ENCODE measurements around the gene CD3G.
"Not testable (repeated sequence)": the region's sequence is repeated elsewhere in the genome, so short reads cannot be mapped to it uniquely, and the experiment has no call there.

Gene CD3G

DNA sequence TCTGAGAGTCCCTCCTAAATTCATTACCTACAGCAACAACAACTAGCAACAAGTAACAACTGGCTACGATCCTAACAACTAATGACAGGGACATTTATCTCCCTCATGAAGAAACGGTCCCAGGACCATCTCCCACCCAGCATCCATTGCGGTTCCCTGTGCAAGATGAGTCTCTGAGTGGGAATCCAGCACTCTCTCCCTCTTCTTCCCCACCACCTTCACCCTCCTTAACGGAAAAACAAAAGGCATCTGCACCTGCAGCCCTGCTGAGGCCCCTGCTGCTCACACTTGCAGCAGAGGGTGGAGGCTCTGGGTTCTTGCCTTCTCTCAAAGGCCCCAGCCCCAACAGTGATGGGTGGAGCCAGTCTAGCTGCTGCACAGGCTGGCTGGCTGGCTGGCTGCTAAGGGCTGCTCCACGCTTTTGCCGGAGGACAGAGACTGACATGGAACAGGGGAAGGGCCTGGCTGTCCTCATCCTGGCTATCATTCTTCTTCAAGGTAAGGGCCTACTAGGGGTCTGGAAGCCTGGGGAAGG lies at the start of gene CD3G:
TSS of gene CD3G (plus strand) at position 364 of the 535 bp plus-strand sequence. CDS start at position 444, 80 bp downstream.
- no peak for DNase-seq

- DNase-seq = no peak
Measured at GRCh38 chr11:118295199-118295598, 48.9 kb upstream of the CD3G start.

- peak; percentile 48 for DNase-seq
Measured at GRCh38 chr11:118295815-118296454, 48.2 kb upstream of the CD3G start.

- DNase-seq = no peak
Measured at GRCh38 chr11:118301600-118302195, 42.4 kb upstream of the CD3G start.

DNA sequence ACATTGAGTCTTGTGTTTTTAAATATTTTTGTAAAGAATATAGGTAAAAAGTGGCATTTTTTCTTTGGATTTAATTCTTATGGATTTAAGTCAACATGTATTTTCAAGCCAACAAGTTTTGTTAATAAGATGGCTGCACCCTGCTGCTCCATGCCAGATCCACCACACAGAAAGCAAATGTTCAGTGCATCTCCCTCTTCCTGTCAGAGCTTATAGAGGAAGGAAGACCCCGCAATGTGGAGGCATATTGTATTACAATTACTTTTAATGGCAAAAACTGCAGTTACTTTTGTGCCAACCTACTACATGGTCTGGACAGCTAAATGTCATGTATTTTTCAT lies 39.9 kb upstream of the CD3G start:
- DNase-seq = no peak

GRCh38 chr11:118304568-118305248 lies 39.4 kb upstream of the CD3G start, which contains the start of gene CD3E:
Gene CD3E, plus strand, starts transcription at chr11:118304730. Its CDS starts 223 bp downstream, at chr11:118304953.
- DNase-seq = no peak

GRCh38 chr11:118305726-118306125 lies 38.4 kb upstream of the CD3G start:
- no peak for DNase-seq

- no peak for DNase-seq
Measured at GRCh38 chr11:118306556-118306955, 37.6 kb upstream of the CD3G start.

DNA sequence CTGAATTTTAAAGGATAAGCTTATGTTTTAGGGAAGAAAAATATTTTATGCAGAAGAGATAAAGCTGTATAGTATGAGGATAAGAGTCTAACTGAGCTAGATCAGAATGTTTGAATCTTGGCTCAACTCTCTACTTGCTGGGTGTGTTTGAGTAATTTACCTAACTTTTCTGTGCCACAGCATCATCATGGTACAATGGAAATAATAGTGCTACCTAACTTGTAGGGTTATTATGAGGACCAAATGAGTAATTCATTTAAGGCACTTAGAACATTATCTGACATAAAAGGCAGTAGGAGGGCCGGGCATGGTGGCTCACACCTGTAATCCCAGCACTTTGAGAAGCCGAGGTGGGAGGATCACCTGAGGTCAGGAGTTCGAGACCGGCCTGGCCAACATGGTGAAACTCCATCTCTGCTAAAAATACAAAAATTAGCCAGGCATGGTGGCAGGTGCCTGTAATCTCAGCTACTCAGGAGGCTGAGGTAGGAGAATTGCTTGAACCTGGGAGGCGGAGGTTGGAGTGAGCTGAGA lies 35.1 kb upstream of the CD3G start:
- DNase-seq = not testable (repeated sequence)

- DNase-seq = no peak
Measured at GRCh38 chr11:118310271-118310670, 33.9 kb upstream of the CD3G start.

- DNase-seq = no peak
Measured at GRCh38 chr11:118310781-118311485, 33.2 kb upstream of the CD3G start.

DNA sequence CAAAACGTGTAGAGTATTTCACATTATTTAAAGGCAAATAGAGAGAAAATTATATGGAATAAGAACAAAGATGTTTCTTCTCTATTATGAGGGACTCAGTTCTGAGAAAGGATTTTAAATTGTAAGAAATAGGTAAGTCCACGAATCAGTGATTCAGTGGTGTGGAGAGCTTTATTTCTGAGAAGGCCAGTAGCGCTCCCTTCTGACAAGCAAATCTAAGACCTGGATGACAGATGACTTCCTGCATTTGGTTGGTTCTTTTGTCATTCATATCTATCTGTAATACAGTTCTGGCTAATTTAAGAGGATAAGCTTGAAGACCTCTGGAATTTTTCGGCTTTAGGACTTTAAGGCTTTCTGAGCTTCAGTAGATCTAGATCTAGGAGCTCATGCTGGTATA lies 32.6 kb upstream of the CD3G start:
- no peak for DNase-seq

- no peak for DNase-seq
Measured at GRCh38 chr11:118312328-118312727, 31.8 kb upstream of the CD3G start.

DNA sequence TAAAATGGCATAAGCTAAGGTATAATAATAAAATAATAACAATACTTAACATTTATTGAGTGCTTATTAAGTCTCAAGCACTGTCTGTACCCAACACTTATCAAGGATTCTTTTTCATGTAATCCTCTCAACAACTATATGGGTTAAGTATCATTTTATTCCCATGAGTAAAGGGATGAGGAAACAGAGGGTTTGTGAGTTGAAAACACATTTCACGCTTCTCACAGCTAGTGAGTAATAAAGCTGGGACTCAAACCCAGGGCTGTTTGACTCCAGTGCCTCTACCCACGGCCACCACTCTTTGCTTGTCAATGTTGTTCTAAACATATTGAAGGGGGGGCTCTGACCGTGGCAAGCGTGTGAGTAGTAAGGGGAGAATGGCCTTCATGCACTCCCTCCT lies 30.9 kb upstream of the CD3G start:
- no peak for DNase-seq

- no peak for DNase-seq
Measured at GRCh38 chr11:118314988-118315411, 29.1 kb upstream of the CD3G start.

DNA sequence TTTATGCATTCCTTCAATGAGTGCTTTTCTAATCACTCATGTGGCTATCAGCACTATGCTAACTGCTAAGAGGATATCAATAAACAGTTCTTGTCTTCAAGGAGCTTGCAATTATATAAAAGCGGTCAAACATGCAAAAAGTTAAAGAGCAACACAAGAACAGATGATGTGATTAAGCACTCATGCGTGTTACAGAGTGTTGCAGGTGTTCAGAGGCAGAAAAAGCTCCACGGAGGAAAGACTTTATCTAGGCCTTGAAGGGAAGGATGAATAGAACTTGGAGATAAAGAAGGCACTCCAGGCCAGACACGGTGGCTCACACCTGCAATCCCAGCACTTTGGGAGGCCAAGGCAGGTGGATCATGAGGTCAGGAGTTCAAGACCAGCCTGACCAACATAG lies 26.0 kb upstream of the CD3G start:
- DNase-seq = no peak

- peak; percentile 73 for DNase-seq
Measured at GRCh38 chr11:118318581-118319336, 25.4 kb upstream of the CD3G start.

DNA sequence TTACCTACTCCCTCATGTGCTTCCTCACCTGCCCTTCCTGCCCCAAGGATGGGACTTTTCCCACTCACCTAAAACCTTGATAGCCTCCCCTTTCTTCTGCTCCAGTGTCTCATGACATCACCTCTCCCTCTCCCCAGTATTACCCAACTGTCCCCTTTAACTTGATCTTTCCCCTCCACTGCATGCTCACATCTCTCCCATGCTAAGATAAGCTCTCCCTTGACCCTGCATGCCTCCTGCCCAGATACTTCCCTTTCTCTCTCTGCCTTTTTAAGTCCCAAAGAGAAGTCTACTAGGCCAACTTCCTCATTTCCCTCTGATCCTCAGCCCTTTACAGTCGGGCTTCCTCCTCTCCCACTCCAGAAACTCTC lies 24.8 kb upstream of the CD3G start:
- DNase-seq = peak; percentile 80

GRCh38 chr11:118320515-118320914 lies 23.6 kb upstream of the CD3G start:
- no peak for DNase-seq

GRCh38 chr11:118321386-118322082 lies 22.6 kb upstream of the CD3G start:
- DNase-seq = peak; percentile 23

- no peak for DNase-seq
Measured at GRCh38 chr11:118322721-118323120, 21.4 kb upstream of the CD3G start.

GRCh38 chr11:118325283-118325682 lies 18.9 kb upstream of the CD3G start:
- DNase-seq = no peak
